ENCODE measurements around the gene AGBL4.
"Not testable (repeated sequence)": the region's sequence is repeated elsewhere in the genome, so short reads cannot be mapped to it uniquely, and the experiment has no call there.

The AGBL4 gene

DNA sequence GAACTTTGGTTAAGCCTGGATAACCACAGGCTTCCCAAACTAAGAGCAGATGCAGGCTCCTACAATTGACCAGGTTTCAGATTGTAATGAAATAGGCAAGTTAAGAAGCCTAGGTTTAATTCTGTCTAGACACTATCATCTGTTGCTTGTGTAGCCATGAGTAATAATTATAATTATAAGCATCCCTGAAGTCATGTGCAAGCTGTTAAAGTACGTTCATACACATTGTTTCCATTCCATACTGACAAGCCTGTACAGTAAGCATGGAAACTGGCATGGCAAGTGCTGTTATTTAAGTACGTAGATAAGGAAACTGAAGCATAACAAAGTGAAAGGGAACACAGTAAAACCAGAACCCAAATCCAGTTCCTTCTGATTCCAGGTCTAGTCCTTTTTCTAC is 689.8 kb downstream of the AGBL4 start:
- TF ChIP-seq, protein P1, sequence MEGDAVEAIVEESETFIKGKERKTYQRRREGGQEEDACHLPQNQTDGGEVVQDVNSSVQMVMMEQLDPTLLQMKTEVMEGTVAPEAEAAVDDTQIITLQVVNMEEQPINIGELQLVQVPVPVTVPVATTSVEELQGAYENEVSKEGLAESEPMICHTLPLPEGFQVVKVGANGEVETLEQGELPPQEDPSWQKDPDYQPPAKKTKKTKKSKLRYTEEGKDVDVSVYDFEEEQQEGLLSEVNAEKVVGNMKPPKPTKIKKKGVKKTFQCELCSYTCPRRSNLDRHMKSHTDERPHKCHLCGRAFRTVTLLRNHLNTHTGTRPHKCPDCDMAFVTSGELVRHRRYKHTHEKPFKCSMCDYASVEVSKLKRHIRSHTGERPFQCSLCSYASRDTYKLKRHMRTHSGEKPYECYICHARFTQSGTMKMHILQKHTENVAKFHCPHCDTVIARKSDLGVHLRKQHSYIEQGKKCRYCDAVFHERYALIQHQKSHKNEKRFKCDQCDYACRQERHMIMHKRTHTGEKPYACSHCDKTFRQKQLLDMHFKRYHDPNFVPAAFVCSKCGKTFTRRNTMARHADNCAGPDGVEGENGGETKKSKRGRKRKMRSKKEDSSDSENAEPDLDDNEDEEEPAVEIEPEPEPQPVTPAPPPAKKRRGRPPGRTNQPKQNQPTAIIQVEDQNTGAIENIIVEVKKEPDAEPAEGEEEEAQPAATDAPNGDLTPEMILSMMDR (conservative IDR thresholded peaks at IDR 0.05) = no peak
- H3K27ac ChIP-seq = no peak overlapping the region

DNA sequence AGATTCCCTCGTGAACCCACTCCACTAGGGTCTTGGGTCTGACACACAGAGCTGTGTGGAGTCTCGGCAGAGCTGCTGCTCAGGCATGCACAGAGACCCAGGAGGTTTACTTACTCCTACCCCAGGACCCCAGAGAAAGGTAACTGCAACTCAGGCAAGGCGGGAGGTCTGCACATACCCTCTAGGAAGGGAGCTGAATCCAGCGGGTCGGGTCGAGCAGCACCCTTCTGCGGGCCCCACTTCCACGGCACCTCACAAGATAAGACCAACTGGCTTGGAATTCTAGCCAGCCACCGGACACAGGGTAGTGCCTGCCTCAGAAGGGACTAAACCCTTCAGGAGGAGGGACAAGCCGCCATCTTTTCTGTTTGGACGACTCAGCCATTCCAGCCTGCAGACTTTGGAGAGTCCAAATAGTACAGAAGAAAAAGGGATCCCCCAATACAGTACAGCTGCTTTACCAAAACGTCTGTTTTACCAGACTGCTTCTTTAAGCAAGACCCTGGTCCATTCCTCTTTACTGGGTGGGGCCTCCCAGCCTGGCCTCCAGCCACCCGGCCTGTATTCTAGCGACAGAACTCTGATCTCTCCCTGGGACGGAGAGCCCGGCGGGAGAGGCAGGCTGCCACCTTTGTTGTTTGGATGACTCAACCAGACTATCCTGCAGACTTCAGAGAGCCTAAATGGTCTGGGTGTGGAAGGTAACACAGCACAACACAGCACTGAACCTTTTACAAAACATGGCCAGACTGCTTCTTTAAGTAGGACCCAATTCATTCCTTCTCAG is 692.5 kb downstream of the AGBL4 start:
- TF ChIP-seq, protein P1 (conservative IDR thresholded peaks at IDR 0.05) = no peak

DNA sequence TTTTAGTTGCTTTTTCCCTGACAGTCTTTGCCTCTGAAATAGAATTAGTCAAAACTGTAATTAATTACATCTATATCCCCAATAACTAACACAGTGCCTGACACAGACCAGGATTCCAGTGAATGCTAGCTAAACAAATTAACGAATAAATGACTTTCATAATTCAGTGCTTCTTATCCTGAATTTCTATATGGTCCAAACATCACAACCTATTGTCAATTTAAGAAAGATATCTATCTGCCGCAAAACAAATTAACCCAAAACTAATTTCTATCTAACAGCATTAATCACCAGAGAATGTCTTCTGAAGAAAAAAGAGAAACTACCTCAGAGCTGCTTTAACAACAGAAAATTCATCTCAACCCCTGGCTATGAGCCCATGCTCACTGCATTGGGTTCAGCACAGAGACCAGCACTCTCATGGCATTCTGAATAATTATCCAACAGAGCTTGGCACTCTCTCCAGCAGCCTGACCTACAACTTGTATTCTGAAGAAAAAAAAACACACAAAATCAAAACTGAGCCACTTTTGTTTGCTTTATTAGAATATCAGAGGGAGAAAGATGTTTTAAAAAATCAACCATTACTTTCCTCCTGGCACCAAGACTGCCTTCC is 699.7 kb downstream of the AGBL4 start:
- H3K27ac ChIP-seq = no peak overlapping the region
- TF ChIP-seq, protein P1 (conservative IDR thresholded peaks at IDR 0.05) = no peak

More for the DNA sequence above, 692.5 kb downstream of the AGBL4 start:
- H3K27ac ChIP-seq = no peak overlapping the region

DNA sequence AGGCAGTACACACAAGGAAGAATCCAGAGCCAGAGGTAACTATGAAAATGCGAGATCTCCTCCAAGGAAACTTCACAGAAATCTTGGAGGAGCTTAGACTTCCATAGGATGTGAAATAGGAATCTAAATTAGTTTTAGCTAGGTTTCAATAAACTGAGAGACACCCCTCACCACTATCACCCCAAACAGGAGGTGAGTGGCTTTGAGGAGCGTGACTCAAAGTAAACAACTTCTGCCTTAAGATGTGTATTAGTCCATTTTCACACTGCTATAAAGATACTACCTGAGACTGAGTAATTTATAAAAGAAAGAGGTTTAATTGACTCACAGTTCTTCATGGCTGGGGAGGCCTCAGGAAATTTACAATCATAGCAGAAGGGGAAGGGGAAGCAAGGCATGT is 703.3 kb downstream of the AGBL4 start:
- H3K27ac ChIP-seq = not testable (repeated sequence)

DNA sequence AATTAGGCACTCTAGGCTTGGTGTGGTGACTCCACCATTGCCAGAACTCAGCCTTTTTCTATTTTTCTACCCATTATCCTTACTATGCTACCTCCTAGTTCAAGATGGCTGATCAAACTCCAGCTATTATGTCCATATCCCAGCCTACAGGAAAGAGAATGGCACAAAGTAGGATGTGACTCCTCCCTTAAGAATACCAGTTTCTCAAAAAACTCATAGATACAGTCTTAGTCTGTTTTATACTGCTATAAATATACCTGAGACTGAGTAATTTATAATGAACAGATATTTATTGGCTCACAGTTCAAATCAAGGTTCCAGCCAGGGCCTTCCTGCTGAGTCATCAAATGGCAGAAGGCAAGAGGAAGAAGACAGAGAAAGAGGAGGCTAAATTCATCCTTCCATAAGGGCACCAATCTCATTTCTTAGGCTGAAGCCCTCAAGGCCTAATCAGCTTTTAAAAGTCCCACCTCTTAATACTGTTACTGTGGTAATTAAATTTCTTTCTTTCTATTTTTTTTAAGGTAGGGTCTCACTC is 704.3 kb downstream of the AGBL4 start:
- TF ChIP-seq, protein P1 (conservative IDR thresholded peaks at IDR 0.05) = no peak
- no peak overlapping the region for H3K27ac ChIP-seq

DNA sequence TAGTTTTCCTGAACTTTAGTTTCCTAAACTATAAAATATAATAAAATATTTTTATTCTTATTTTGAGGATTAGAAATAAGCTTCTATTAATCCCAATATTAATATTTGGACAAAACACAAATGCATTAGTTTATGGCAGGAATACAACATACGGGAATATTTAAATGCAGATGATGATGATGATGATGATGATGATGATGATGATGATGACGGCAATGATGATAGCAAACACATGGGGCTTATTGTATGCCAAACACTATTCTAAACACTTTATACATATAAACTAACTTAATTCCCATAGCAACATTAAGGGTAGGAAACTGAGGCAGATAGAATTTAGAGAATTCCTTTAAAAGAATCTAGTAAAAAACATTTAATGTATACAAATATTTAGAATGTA is 705.5 kb downstream of the AGBL4 start:
- TF ChIP-seq, protein P1 (conservative IDR thresholded peaks at IDR 0.05) = no peak
- no peak overlapping the region for H3K27ac ChIP-seq

DNA sequence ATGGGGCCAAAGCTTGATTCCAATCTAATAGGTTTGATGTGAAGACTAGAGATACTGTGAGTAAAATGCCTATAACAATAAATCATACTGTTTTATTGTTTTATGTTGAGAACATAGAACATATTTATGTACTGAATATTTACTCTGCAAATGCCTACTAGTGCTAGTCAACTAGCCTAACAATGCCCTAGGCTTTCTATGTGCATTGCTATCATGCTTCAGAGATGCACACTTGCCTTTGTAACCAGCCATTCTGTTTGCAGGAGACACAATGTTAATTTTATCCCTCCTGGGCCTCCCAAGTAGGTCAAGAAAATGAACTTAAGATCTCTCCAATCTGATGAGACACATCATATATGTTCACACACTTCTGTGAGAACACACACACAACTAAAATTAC is 716.3 kb downstream of the AGBL4 start:
- H3K27ac ChIP-seq = no peak overlapping the region

More for the DNA sequence above, 716.3 kb downstream of the AGBL4 start:
- TF ChIP-seq, protein P1 (conservative IDR thresholded peaks at IDR 0.05) = no peak
